IPS DF 6.9 (cell line): ENCODE measurements around the gene ITPR2.
"Not testable (repeated sequence)": the region's sequence is repeated elsewhere in the genome, so short reads cannot be mapped to it uniquely, and the experiment has no call there.

Experiments used
- DNase-seq: peaks from one replicate; pipeline ENCODE4 v3.0.0-alpha.2; 2013; ENCODE audit warnings: low read depth, low spot score
- H3K27ac ChIP-seq: one replicate; pipeline ENCODE4 v1.5.1; 2013; ENCODE audit warnings: low read length, control low read depth
- H3K27me3 ChIP-seq: 2 replicates; pipeline ENCODE4 v1.6.1; 2013; ENCODE audit warnings: mild to moderate bottlenecking, low read length; ENCODE audit not compliant: control insufficient read depth, insufficient read depth
- H3K36me3 ChIP-seq: 2 replicates; pipeline ENCODE4 v1.6.1; 2013; ENCODE audit warnings: low read length; ENCODE audit not compliant: control insufficient read depth, insufficient read depth
- H3K4me1 ChIP-seq: 2 replicates; pipeline ENCODE4 v1.6.1; 2013; ENCODE audit warnings: low read length; ENCODE audit not compliant: control insufficient read depth, insufficient read depth
- H3K4me3 ChIP-seq: 2 replicates; pipeline ENCODE4 v1.5.1; 2013; ENCODE audit warnings: mild to moderate bottlenecking, low read length
- H3K9me3 ChIP-seq: 2 replicates; pipeline ENCODE4 v1.6.1; 2013; ENCODE audit warnings: low read length, inconsistent platforms; ENCODE audit not compliant: control insufficient read depth, insufficient read depth
- WGBS: extraction: QIAGEN DNeasy Blood & Tissue Kit; methylation state at CpG from one replicate; pipeline ENCODE4 v1.1.7; 2013; ENCODE audit warnings: mixed read lengths, missing lambda C conversion rate; ENCODE audit not compliant: insufficient read length, insufficient coverage; 5-methylcytosine and 5-hydroxymethylcytosine counted together

ITPR2 gene

DNA sequence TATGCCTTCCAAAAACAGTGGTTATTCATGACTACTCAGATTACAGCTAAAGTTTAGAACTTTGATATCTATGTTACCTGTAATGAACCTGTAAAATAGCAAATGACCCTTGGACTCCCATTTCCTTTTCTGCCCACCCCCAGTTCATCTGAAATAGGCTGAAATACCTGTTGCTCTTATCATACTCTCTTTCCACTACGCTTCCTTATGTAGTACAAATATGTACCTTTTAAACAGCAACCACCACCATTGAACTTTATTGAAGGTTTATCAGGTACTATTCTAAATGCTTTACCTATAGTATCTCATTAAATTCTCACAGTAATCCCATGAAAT, 398.0 kb downstream of the ITPR2 start:
- Histone ChIP-seq H3K27me3 (no peaks in the 10 kb centered on the region), H3K27ac (no peak overlapping the region), H3K4me3 (no peak overlapping the region), H3K9me3 (no peaks in the 10 kb centered on the region), H3K4me1 (no peaks in the 10 kb centered on the region; the same call in 1 of the 2 replicates), H3K36me3 (no peaks in the 10 kb centered on the region)
- no peak for DNase-seq
- no CpG with 5 or more reads among the region's 1 CpG for WGBS

DNA sequence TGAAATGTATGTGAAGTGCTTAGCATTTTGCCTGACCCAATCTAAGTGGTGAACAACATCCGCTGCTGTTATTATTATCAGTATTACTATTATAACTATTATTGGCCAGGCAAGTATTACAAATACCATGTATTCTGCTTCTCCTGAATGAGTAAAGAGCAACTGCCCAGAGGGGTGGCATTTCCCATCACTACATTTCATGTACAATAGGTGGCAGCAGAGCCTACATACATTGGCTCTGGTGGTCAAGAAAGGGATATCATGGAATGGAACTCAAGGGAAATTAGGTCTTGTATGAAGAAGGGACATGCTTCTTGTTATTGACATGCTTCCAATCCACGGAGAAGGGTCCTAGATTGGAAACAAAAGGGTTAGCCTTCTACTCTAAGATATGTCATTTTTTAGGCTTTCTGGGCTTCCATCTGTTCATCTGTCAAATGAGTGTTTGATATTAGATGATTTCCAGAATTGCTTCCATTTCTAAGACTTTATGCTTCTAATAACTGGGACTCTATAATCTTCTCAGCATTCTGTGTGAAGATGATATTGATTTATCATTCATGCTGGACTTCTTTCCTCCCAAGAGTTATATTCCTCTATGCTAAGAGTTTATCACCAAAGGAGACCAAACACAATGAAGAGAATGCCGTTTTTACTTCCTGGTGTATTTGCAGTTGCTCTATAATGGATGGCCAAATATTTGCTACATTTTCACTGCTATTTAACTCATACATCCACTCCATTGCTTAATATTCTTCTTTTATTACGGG, 398.5 kb downstream of the ITPR2 start:
- no CpG with 5 or more reads among the region's 4 CpGs for WGBS
- H3K4me3 ChIP-seq: no peak overlapping the region

DNA sequence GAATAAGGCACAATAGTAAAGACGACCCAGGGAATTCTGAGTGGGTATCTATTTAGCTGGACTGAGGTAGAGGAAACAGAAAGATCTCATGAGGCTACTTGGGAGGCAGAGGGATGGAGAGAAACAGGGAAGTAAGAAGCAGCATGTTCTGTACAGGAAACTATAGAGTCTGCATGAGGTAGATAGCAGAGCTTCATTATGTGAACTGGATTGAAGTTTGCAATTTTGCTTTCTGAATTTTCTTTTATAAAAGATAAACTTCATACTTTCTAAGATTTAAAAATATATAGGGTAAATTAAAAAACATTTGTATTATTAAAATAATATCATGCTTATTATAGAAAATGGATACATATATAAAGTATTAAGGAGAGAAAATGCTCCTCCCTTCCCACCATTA, 399.3 kb downstream of the ITPR2 start:
- H3K4me3 ChIP-seq, H3K9me3 ChIP-seq, H3K27ac ChIP-seq, H3K4me1 ChIP-seq, H3K36me3 ChIP-seq, H3K27me3 ChIP-seq, DNase-seq: not testable (repeated sequence)
- no CpG with 5 or more reads among the region's 1 CpG for WGBS

More for the DNA sequence above, 398.5 kb downstream of the ITPR2 start:
- no peaks in the 10 kb centered on the region; the same call in 1 of the 2 replicates for H3K4me1 ChIP-seq
- H3K36me3 ChIP-seq: no peaks in the 10 kb centered on the region
- no peak overlapping the region for H3K27ac ChIP-seq
- H3K27me3 ChIP-seq: no peaks in the 10 kb centered on the region
- DNase-seq: peak; percentile 22
- no peaks in the 10 kb centered on the region for H3K9me3 ChIP-seq

DNA sequence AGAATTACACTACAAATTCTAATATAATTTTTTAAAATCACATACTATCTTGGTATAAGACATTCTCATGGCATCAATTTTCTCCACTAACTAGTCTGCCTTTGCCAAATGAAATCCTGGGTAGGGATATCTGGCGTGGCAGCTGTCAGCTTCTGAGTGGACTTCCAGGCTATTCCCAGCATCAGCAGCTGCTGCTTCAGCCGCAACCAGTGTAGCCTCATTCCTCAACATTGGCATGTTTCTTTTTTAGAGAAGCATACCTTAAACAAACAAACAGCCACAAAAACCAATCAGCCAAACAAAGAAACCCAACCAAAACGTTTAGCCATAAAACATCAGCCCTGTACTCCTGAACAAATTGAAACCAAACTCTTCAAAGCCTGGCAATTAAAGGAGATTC, 401.8 kb downstream of the ITPR2 start:
- Histone ChIP-seq H3K9me3 (no peaks in the 10 kb centered on the region), H3K27ac (no peak overlapping the region), H3K36me3 (no peaks in the 10 kb centered on the region), H3K4me1 (no peaks in the 10 kb centered on the region; the same call in 1 of the 2 replicates), H3K27me3 (no peaks in the 10 kb centered on the region), H3K4me3 (no peak overlapping the region)
- DNase-seq: no peak
- no CpG with 5 or more reads among the region's 3 CpGs for WGBS

DNA sequence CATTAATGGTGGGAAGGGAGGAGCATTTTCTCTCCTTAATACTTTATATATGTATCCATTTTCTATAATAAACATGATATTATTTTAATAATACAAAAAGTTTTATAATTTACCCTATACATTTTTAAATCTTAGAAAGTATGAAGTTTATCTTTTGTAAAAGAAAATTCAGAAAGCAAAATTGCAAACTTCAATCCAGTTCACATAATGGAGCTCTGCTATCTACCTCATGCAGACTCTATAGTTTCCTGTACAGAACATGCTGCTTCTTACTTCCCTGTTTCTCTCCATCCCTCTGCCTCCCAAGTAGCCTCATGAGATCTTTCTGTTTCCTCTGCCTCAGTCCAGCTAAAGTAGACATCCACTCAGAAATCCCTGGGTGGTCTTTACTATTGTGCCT, 402.4 kb downstream of the ITPR2 start:
- not testable (repeated sequence) for H3K27me3 ChIP-seq, H3K4me3 ChIP-seq, H3K4me1 ChIP-seq, H3K27ac ChIP-seq, DNase-seq, H3K9me3 ChIP-seq, H3K36me3 ChIP-seq

DNA sequence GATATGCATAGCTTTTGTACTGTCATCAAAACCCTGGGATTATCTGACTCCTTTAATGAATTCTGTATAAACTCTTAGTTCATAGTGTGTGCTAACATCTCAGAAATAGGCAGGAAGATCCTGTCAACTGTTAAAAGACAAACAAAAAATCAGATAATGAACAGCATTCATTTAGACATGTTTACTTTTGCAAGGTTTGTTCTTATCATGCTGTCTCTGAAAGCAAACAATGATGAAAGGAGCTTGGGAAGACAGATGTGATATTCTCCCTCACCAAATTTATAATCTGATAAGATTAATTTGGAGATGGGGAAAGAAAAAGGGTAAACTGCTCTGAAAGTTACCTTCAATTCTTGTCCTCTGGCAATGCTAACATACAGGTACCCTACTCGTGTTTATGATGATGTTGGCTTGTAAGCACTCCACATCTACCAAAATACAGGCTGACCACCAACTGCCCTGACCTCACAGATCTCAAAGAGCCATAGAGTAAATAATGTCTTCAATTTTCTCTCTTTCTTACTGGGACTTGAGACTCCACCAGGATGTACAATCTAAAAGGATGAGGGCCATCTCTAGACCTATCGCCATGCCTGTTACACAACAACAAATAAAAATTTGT, 403.8 kb downstream of the ITPR2 start:
- no peak for DNase-seq
- Histone ChIP-seq H3K27ac (no peak overlapping the region), H3K36me3 (no peaks in the 10 kb centered on the region), H3K9me3 (no peaks in the 10 kb centered on the region), H3K4me3 (no peak overlapping the region), H3K27me3 (no peaks in the 10 kb centered on the region), H3K4me1 (no peaks in the 10 kb centered on the region; the same call in 1 of the 2 replicates)
- WGBS: no CpG with 5 or more reads among the region's 2 CpGs

DNA sequence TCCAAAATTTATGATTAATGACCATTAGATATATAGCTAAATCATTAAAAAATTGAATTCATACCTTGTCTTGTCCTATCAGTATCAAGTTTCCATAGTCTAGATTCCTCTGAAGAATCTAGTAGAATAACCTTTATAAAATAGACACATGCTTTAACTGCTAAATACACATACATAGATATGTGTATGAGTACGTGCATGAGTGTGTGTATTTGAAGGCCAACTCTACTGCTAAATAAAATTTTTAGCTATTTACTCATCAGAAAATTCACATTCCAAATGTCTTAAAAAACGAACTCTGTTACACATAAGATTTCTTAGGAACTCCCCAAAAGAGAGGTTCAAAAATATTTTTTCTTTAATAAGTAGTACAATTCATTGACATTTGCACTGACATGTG, 404.6 kb downstream of the ITPR2 start:
- no peaks in the 10 kb centered on the region for H3K36me3 ChIP-seq
- H3K4me1 ChIP-seq: no peaks in the 10 kb centered on the region; the same call in 1 of the 2 replicates
- no peaks in the 10 kb centered on the region for H3K27me3 ChIP-seq
- H3K4me3 ChIP-seq: no peak overlapping the region
- H3K27ac ChIP-seq: no peak overlapping the region
- DNase-seq: no peak
- no CpG with 5 or more reads among the region's 2 CpGs for WGBS
- H3K9me3 ChIP-seq: no peaks in the 10 kb centered on the region

DNA sequence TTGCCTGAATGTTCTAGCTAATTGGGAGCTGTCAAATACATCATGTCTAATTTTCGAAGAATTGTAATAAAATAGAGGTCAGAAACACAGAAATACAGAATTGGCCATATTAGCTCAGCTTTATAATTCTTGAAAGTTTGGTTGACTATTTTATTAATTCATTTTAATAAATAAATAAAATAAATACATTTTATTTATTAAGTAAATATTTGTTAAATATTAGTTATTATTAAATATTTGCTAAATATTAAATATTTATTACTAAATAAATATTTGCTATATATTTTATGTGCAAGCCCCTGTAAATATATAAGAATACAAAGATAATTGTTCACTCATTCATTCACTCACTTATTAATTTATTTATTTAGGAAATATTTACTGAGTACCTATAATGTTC, 406.3 kb downstream of the ITPR2 start:
- Histone ChIP-seq H3K36me3 (no peaks in the 10 kb centered on the region), H3K4me1 (no peaks in the 10 kb centered on the region; the same call in 1 of the 2 replicates), H3K4me3 (no peak overlapping the region), H3K9me3 (no peaks in the 10 kb centered on the region), H3K27ac (no peak overlapping the region), H3K27me3 (no peaks in the 10 kb centered on the region)
- no CpG with 5 or more reads among the region's 1 CpG for WGBS
- no peak for DNase-seq

DNA sequence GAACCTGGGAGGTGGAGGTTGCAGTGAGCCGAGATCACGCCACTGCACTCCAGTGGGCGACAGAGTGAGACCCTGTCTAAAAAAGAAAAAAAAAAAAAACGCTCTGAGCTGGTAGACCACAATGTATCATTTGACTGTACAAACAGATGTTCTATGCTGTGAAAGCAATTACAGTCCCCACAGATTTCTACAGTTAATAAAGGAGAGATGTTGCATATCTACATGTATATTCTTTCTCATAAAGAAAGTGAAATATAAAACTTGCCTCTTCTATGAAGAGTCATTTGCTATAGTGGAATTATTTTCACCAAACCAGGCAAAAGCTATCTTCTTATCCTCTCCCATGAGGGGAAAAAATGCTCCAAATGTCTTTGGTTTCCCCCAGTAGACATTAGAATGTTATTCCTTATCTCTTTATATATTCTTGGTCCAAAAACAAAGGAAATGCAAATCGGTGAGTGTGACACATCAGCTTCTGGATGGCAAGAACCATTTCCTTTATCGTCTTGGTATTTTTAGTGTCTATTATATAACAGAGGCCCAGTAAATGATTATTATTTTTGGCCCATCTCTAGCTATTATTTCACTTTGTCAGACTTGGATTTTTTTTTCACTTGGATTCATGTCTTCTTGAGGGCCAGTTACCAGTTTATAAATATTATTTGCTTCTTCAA, 407.3 kb downstream of the ITPR2 start:
- no peaks in the 10 kb centered on the region for H3K27me3 ChIP-seq
- no peak overlapping the region for H3K27ac ChIP-seq
- no CpG with 5 or more reads among the region's 6 CpGs for WGBS
- no peaks in the 10 kb centered on the region for H3K36me3 ChIP-seq
- no peak for DNase-seq
- no peak overlapping the region for H3K4me3 ChIP-seq
- H3K4me1 ChIP-seq: no peaks in the 10 kb centered on the region
- H3K9me3 ChIP-seq: no peaks in the 10 kb centered on the region

DNA sequence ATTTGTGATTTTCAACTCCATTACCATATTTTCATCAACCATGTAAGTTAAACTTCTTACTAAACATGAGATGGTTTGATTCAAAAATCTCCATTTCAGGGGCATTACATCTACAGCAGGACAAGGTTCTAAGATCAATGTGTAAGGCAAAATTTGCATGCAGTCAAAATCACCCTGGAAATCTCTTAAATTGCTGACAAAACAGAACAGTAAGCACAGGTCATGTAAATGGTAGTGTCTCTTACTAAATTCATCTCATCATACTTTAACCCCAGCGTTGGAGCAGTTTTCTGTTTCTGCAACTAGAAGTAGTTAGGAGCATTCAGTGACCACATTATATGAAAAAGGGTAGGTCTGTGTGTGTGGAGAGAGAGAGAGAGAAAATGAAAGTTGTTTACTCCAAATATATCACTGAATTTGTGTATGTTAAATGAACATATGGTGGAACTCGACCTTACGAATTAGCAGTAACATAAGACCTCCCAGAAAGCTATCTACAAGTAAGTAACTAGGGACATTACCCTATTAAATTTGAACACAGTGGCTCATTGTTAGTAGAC, 410.1 kb downstream of the ITPR2 start:
- no peaks in the 10 kb centered on the region for H3K36me3 ChIP-seq
- DNase-seq: no peak
- H3K27ac ChIP-seq: no peak overlapping the region
- no peaks in the 10 kb centered on the region for H3K9me3 ChIP-seq
- H3K4me1 ChIP-seq: no peaks in the 10 kb centered on the region
- H3K27me3 ChIP-seq: no peaks in the 10 kb centered on the region
- no CpG with 5 or more reads among the region's 3 CpGs for WGBS
- no peak overlapping the region for H3K4me3 ChIP-seq
